ENCODE measurements around the gene DIS3L.
A peak's percentile ranks its signal among the peaks of the same experiment; 100 is the strongest.
"Not testable (repeated sequence)": the region's sequence is repeated elsewhere in the genome, so short reads cannot be mapped to it uniquely, and the experiment has no call there.

DIS3L gene

GRCh38 chr15:66252685-66253417, 40.5 kb upstream of the DIS3L start:
- TF ChIP-seq CTCF (IDR thresholded peaks at IDR 0.05; ENCODE audit: borderline replicate concordance, insufficient read depth, low read depth, low read length), result no peak

DNA sequence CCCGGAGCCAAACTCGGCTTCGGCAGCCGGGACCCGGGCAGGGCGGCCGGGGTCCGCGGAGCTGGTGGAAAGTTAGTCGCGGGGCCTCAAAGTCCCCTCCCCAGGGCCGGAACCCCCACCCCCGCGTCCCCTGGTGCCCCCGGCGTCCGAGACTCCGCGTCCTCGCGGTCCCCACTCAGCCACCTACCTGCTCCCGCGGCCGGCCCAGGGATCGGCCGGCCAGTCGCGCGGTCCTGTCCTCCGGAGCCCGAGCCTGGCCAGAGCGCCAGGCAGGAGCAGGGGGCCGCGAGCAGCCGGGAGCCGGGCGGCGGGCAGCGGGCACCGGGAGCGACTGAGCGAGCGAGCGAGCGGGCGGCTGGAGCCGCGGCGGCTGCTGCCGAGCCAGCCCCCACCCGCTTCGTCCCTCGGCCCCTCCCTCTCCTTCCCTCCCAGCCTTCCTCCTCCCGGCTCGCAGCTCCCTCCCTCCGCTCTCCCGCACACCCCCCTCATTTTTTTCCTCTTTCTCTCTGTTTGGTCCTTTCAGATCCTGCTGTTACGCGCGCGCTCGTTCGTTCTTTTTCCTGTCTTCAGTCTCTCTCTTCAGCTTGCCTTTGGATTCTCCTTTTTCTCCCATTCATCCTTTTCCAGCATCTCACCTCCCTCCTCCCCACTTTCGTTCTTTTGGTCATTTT, 39.8 kb upstream of the DIS3L start, which contains the start of gene MEGF11:
Gene MEGF11 (minus strand): TSS at position 333 of the 671 bp plus-strand sequence. CDS start 125,347 bp downstream, outside the sequence.
- peak within 1 kb of the TSS; percentile 29 for H3K4me3 ChIP-seq (ENCODE audit: low read depth, low read length)
- no peak for TF ChIP-seq CTCF (IDR thresholded peaks at IDR 0.05; ENCODE audit: borderline replicate concordance, insufficient read depth, low read depth, low read length)

More at GRCh38 chr15:66252685-66253417, 40.5 kb upstream of the DIS3L start:
- H3K4me3 ChIP-seq (ENCODE audit: low read depth, low read length), result peak overlapping the region; percentile 29

DNA sequence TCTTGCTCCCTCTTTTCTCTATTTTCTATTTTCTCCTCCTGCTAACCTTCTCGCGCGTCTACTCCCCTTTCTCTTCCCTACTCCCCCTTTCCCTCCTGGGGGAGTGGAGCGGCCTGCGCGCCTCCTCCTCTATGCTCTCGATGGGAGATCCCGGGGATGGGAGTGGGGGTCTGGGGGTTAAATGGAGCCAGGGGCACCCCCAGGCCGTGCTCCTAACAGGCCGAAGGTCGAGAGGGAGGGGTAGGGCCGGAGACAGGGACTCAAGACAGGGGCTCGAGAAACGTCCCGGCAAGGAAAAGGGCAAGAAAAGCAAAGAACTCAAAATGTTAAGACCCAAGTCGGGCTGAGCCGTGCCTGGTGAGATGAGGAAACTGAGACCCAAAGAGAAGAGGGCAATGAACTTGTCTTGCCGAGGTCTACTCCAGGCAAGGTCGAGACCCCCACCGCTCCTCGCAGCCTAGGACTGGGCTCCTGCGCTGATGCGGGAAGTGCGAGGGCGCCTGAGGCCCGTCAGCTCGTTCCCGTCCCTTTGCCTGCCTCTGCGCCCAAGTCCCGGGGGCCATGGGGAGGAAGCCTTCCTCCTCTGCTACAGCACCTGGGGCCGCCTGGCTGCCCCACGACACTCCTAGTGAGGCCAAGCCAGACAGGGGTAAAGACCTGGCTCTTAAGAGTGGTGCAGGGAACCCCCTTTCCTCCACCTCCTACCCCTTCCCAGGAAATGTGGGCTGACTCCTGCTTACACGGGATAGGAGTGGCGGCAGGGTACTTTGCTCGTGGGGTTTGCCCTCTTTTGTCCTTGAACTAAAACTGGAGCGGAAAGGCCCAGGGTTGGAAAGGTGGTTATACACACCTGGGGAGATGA, 39.0 kb upstream of the DIS3L start:
- TF ChIP-seq CTCF (IDR thresholded peaks at IDR 0.05; ENCODE audit: borderline replicate concordance, insufficient read depth, low read depth, low read length), result no peak
- no peak overlapping the region for H3K4me3 ChIP-seq (ENCODE audit: low read depth, low read length)

DNA sequence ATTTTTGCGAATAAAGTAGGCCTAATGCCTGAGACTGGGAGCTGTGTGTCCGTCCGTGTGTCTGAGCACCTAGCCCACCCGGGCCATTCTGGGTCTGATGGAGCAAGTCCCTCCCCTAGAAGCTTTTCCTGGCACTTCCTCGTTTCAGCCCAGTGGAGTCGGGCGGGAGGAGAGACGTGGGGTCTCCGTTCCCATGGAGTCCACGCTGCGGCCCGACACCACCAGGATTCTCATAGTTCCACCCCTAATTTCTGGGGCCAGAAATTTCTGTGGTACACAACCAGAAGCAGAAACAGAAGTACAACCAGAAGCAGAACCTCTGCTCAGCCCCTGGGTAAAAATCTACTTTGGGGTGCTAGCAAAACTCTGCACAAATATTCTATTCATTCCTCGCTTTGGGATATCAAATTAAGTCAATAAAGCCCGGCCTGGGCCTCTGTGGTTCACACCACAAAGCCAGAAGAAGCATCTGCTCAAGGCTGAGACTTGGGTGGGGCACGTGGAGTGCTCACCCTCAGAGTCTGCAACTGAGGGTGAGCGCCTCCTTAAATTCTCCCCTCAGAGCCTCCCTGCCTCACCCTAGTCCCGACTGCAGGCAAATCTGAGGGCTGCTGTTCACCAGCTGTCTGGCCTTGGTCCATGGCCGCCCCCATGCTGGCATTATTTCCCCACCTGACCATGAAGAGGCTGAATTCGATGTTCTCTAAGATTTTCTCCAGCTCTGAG, 38.3 kb upstream of the DIS3L start:
- TF ChIP-seq CTCF (IDR thresholded peaks at IDR 0.05; ENCODE audit: borderline replicate concordance, insufficient read depth, low read depth, low read length), result no peak
- no peak overlapping the region for H3K4me3 ChIP-seq (ENCODE audit: low read depth, low read length)

DNA sequence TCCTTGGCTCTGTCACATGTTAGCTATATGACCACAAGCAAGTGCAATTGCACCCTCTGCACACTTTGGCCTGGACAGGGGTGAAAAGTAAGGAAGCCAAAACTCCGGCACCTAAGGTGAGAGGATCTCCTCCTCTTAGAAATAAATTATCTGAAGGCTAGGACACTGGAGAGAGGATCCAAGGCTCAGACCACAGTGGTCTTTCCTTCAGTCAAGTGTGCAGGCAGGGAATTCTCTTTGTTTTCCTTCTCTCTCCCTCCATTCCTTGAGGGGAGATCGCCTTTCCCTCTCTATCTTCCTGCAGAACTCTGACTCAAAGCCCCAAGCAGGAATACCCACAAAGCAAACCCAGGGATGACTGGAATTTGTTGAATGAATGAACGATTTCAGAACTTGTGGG, 36.7 kb upstream of the DIS3L start:
- H3K4me3 ChIP-seq (ENCODE audit: low read depth, low read length), result no peak overlapping the region
- no peak for TF ChIP-seq CTCF (IDR thresholded peaks at IDR 0.05; ENCODE audit: borderline replicate concordance, insufficient read depth, low read depth, low read length)

- TF ChIP-seq CTCF (IDR thresholded peaks at IDR 0.05; ENCODE audit: borderline replicate concordance, insufficient read depth, low read depth, low read length), result no peak
- no peak overlapping the region for H3K4me3 ChIP-seq (ENCODE audit: low read depth, low read length)
Measured at GRCh38 chr15:66261056-66261455, 32.3 kb upstream of the DIS3L start.

GRCh38 chr15:66262837-66263236, 30.5 kb upstream of the DIS3L start:
- H3K4me3 ChIP-seq (ENCODE audit: low read depth, low read length), result not testable (repeated sequence)
